HG03457 (cell line): ENCODE results near the gene KRTAP5-3.

Experiments used
- ATAC-seq: cut with Tn5 transposase; IDR thresholded peaks from one replicate; pipeline ENCODE4 v1.9.1; 2021; ENCODE audit warnings: moderate number of reproducible peaks; ENCODE audit not compliant: unreplicated experiment

Gene KRTAP5-3

DNA sequence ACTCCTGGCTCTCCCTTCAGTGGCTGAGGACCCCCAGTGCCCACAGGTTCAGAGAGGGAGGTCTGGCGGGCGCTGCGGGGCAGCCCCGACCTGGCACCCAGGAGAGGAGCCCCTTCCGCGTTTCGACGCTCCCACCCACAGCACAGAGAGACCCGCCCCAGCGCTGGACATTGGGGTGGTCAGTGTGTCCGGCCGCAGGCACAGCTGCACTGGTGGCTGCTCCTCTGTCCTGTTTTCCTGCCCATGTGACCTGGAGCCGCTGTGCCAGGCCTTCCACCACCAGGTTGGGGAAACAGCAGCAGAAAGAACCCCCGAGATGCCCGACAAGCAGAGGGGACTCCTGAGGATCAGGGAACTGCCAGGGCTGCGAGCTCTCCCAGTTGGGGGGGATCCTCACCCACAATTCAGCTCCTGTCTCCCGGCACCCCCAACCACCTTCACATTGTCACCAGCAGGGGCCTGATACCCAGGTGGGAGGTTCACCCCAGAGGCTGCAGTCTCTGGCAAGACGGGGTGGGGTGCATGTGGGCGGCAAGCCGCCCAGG, 35.0 kb upstream of the KRTAP5-3 start:
- no peak for ATAC-seq

DNA sequence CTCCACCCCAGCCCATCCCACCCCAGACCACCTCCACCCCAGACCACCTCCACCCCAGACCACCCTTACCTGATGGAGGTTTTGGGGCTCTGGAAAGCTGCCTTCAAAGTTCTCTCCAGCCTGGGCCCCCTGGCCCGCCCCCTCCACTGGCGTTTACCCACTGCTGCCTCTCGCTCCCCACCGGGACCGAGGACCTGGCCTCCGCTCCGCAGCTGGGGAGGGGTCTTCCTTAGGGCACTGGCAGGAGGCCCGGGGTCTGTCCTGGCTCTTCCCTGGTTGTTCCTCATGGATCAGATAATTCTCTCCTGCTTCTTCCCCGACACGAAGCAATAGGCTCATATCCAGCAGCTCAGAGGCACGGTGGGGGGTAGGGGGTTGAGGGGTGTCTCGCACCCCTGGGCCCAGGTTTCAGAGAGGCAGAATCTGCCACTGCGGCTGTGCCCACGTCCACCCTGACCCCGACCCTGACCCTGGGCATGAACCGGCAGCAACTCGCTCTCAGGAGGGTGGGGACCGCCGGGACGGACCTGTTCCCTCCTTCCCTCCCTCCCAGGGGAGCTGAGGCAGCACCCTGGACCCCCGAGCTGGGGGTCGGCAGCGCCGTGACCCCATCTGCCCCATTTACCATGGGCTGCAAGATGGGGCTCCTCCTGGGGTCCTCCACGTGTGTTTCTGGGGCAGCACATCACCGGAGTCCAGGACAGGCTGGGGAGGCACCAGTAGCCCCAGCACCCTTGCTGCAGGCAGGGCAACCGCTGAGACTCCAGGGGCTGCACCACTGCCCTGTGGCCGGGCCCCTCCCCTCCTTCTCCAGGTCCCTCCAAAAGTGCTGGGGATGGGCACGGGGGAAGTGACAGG, 34.3 kb upstream of the KRTAP5-3 start:
- no peak for ATAC-seq

DNA sequence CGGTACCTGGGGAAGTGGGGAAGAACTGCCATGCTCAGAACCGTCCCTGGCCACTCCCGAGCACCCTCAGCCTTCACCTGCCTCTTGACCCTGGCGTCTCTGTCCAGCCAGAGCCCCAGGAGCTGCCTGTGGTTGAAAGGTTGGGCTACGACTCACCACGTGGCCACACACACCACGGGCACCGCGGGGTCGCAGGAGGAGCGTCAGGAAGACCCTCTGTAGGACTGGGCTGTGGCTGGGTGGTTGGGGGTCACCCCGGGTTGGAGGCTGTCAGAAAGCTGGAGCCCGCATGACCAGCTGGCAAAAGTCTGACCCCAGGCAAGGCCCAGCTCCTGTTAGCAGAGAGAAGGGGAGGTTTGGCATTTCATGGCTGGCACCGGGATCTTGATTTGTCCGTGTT, 32.8 kb upstream of the KRTAP5-3 start:
- no peak for ATAC-seq

DNA sequence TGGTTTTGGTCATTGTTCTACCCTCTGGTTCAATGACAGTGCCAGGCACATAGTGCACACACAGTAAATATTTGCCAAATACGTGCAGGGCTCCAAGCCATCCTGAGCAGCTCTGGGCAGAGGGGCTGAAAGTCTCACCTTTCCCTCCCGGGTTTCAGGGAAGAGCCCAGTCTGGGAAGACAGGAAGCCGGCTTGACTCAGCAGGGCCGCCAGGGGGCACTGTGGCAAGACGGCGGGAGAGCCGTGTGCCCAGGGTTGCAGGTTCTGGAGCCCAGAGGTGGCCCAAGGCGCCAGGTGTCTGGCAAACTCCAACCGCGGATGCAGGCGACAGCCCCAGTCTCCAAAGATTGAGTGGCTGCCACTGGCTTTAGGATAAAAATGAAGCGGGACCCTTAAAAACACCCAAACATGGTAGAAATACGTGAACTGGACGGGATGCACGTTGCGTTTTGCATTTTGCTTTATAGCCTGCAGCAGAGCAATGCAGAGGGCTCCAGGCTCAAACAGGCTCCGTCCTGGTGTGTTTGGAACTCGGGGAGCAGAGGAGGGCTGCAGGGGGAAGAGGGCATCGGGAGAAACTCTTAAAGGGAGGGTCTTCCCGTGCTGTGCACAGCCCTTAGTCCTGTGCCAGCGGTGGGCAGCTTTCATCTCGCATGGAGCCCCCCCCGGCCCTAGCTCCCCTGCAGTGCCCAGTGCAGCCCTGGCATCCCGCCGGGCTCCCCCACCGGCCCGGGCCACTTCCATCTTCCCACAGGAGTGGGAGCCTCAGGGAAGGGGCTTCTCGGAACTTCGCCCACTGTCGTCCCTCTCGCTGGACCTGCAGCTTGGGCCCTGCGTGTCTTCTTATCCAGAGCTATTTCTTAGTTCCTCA, 32.0 kb upstream of the KRTAP5-3 start:
- no peak for ATAC-seq

DNA sequence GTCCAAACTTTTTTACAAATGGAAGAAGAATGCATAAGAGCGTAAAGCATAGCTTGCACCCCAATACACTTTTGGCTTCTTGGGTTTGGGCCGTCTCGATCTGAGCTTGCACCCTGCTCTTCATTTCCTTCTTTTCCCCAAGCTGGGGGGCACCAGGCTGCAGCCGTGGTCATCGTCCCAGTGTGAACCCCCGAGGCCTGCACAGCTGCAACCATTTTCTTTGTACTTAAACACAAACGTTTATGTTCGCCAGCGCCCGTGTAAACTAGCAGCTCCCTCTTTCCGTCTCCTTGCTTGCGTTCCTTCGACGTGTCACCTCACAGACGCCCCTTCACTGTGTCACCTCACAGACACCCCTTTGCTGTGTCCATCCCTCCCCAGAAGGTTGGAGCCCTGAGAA, 31.4 kb upstream of the KRTAP5-3 start:
- ATAC-seq = no peak

DNA sequence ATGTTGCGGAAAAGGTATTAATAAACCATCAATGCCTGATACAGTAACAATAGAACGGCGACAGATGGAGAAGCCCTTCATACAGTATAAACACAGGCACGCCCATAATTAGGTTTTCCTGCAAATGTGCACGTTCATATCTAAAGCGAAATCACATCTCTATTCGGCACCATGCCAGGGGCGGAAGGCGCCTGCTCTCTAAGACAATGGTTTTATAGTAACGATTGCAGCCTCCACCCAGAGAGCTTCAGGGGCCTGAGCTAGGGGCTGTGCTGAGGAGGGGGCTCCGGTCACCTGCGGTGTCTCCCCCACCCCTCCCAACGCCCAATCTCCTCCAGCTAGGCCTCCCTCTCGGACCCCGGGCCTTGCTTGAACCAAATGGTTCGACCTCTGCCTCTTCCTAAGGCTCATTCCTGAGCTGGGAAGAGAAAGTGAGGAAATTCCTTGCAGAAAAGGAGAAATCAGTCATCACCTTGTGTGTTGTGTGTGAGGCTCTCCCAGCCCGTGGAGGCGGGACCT, 30.9 kb upstream of the KRTAP5-3 start:
- no peak for ATAC-seq

DNA sequence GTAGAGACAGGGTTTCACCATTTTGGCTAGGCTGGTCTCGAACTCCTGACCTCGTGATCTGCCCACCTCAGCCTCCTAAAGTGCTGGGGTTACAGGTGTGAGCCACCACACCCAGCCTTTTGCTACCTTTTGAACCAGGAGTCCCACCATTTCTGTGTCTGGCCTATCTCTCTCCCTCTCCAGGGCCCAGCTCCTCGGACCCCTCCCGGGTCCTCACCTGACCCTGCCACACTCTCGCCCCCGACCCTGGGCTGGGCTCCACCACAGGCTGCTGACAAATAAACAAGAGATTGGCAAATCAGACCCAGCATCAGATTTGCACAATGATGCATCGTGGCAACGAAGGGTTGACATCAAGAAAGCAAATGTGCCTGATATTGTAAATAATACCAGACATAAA, 30.1 kb upstream of the KRTAP5-3 start:
- ATAC-seq = no peak

DNA sequence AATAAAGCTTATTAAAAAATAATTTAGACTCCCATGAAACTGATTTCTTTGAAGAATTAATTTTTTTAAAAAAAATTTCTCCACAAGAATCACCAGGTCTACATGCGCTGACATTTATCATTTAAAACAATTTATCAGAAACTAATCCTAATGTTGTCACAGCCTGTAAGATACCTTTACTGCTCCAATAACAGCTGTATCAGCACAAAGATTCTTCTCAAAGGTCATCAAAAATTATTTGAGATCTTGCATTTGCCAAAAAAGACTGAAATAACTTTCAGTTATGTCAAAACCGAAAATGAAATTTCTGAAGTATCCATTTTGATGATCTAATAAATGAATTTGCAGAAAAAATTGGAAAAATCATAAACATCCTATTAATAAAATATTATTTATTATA, 29.4 kb upstream of the KRTAP5-3 start:
- no peak for ATAC-seq

DNA sequence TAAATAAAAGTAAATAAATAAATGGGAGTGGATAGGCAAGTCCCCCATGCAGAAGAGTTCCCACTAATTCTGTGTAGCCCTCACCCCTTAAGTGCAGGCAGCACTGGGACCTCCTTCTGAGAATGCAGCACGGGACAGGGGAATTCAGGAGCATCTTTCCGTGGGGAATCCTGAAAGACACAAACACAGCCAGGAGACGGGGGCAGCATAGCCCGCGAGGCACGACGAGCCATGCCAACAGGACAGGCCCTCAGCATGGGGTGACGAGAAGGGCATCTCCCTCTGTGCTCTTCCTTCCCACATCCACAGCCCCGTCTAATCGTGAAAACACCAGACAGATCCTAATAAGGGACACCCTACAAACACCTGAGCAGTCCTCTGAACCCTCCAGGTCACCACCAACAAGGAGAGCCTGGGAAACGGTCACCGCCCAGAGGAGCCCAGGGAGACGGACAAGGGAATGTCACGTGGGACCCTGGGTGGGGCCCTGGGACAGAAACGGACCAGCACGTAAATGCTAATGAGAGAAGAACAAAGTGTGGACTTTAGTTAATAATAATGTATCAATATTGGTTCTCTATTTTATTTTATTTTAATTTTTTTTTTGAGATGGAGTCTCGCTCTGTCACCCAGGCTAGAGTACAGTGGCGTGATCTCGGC, 28.2 kb upstream of the KRTAP5-3 start:
- no peak for ATAC-seq

DNA sequence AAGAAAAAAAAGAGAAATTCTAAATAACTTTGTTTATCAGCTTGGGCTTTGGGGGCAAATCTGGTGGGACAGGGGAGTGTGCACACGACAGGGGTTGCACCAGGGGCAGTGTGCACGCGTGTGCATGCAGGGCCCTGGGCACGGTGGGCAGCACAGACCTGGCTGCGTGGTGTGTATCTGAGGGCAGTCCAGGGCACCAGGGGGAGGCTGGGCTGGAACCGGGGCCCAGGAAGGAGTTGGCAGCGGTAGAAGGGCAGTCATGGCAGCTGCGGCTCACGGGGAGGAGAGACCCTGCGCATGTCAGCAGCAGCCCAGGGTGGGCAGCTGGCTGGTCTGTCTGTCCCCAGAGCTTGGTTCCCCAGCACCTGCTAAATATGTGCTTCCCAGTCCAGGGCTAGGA, 25.6 kb upstream of the KRTAP5-3 start:
- no peak for ATAC-seq

DNA sequence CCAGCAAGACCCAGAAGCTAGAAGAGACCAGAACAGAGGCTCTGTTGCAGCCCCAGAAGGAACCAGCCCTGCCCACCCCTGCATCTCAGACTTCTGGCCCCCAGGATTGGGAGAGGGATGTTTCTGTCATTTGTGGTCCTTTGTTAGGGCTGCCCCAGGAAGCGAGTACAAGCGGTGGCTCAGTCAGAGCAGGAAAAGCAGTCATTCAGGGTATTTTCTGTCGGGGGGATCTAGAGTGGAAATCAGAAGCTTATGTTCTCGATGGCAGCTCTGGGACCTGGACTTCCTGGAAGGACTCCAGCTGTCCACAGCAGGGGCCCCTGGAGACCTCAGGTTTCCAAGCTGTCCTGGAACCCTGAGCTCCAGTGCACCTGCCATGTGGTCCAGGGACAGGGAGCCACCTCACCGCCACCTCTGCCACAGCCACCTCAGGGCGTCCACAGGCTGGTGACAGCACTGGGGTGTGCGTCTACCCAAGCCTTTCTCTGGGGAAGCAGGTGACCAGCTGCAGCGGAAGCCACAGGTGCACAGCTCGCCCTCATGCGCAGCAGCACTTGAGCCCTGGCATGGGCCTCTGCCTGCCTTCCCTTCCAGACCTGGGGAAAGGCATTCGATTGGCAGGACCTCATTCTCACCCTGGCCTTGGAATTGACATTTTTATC, 23.9 kb upstream of the KRTAP5-3 start:
- no peak for ATAC-seq

DNA sequence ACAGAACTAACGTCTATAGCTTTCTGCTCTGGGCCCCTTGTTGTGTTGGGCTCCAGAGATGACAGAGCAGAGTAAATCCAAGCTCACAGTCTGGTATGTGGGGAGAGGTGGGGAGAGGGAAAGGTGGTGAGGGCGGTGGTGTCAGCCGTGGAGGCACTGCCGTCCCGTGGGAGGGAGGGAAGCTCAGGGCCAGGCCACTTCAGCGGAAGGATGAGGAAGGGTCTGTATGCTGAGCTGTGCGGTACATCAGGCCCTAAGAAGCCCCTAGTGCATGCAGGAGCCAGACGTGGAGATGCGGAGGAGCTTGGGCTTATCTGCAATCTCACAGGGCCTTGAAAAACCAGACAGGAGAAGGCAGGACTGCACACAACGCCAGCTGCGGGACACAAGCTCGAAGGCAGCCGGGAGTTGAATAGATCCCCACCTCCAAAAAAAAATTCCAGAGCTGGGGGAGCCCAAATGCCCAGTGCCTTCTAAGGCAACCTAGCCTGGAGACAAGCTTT, 22.9 kb upstream of the KRTAP5-3 start:
- no peak for ATAC-seq

DNA sequence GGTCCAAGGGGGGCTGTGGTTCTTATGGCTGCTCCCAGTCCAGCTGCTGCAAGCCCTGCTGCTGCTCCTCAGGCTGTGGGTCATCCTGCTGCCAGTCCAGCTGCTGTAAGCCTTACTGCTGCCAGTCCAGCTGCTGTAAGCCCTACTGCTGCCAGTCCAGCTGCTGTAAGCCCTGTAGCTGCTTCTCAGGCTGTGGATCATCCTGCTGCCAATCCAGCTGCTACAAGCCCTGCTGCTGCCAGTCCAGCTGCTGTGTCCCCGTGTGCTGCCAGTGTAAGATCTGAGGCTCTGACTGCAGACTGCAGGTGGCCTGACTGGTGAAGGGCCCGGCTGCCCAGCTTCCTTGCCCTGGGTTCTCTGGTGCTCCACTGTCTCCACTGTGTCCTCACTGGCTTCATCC, 22.0 kb upstream of the KRTAP5-3 start:
- no peak for ATAC-seq

DNA sequence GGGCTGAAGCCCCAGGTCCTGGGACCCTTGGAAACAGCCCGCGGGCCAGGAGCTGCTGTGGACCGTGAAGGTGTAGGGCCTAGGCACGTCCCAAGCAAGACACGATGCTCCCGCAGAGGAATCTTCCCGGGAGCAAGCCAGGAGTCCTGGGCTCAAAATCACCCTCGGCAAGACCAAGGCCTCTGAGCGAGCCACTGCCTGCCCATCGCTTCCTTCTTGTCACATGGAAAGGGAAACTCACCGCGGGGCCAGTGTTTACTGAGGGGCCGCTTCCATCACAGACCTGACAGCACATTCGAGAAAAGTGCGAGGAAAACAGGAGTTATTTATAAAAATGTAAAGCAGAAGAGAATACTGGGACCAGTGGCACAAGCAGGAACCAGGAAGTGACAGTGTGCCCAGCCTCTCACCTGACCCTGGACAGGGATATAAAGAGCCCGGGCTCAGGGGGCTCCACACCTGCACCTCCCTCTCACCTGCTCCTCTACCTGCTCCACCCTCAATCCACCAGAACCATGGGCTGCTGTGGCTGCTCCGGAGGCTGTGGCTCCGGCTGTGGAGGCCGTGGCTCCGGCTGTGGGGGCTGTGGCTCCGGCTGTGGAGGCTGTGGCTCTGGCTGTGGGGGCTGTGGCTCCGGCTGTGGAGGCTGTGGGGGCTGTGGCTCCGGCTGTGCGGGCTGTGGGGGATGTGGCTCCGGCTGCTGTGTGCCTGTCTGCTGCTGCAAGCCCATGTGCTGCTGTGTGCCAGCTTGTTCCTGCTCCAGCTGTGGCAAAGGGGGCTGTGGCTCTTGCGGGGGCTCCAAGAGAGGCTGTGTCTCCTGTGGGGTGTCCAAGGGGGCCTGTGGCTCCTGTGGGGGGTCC, 21.3 kb upstream of the KRTAP5-3 start, which contains the start of gene KRTAP5-5:
Gene KRTAP5-5 (plus strand): TSS at position 450 of the 860 bp plus-strand sequence. CDS start 66 bp downstream, at position 516.
- no peak for ATAC-seq

DNA sequence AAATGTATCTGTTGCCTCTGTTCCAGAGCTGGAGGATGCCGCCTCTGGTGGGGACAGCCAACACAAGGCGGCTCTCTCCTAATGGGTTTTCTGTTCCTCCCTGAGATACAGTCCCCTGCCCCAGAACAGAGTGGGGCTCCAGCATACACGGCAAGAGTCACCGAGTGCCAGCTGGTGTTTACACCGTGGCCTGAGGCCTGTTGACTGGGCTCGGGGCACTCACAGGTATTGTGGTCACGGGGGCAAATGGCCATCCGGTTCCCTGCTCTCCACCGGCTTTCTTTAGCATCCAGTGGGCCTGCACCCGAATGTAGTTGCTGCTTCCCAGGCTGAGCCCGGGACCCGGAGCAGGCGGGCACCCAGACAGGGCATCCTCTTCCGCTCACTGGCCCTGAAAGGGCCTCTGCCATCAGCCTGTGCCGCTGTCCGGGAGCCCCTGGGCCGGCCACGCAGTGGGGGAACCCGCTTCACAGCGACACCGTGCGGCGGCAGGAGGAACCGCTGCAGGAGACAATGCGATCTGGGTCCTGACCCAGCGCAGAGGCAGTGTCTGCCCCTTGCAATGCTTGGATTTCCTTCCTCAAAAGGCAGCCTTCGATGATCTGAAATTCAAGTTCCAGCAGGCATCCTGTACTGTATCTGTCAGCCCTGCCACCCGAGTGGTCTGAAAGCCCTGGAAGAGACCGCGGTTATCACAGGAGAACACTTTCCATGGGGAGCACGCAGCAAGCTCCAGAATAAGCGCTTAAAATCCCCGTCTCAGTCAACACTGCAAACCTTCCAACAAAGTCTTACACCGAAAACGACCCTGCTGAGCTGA, 20.5 kb upstream of the KRTAP5-3 start:
- no peak for ATAC-seq

DNA sequence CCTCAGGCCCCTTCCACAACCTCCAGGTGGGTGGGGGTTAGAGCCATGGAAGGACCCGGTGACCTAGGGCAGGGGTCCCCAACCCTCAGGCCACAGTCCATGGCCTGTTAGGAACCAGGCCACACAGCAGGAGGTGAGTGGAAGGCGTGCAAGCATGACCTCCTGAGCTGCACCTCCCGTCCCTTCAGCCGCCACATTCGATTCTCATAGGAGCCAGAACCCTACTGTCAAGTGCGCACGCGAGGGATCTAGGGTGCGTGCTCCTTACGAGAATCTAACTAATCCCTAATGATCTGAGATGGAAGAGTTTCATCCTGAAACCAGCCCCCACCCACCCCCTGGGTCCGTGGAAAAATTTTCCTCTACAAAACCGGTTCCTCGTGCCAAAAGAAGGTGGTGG, 17.3 kb upstream of the KRTAP5-3 start:
- ATAC-seq = no peak

DNA sequence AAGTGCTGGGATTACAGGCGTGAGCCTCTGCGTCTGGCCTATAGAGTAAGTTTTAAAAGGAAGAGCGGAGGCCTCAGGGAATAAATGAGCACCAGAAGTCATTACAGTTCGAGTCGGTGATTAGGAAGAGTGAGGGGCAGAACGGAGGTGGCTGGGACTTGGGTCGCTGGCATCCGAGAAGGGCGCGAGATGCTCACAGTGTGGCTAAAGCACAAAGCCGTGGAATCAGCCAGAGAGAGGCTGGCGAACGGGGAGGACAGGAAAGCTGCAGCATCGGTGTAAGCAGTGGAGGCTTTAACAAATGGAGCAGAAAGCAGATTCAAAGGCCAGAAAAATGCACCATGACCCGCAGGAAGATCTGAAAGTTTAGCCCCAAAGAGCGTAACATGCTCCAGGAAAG, 16.4 kb upstream of the KRTAP5-3 start:
- no peak for ATAC-seq

DNA sequence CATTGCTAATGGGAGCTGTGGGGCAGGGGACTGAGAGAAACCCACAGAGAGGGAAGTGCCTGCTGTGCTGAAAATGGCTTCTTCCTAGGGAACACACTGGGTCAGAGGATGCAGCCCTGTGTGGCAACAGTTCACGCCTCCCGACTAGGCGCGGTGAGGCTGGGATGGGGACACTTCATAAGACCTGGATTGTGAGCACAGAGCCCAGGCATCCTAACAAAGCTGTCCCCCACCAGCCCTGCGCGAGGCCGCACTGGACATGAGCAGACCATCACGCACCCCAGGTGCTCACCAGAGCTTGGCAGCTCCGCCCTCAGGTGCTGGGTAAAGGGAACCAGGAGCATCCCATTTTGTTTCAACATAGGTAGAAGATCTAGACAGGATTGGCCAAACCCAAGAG, 15.5 kb upstream of the KRTAP5-3 start:
- no peak for ATAC-seq
